Activated T-cell treated with anti-CD3 and anti-CD28 coated beads, Interleukin-2, amount 50 U/mL, for 4 hours (primary cell): ENCODE measurements around the gene HOXB7. TPM values are rescaled to one million over a fixed set of nuclear protein-coding genes. Genes with fewer than 3 reads are reported as not detected.

Source experiments
- ATAC-seq, 2 donors: fragments of 200-7000 bp; cut with Tn5 transposase; one replicate each; pipeline ENCODE4 v1.10.0; 2021
- DNase-seq: peaks from one replicate; pipeline ENCODE4 v3.0.0-alpha.2; 2020
- H3K27me3 Mint-ChIP-seq: one replicate; pipeline ENCODE4 v1.8.0; 2021; ENCODE audit warnings: low read depth, mixed read lengths
- H3K36me3 Mint-ChIP-seq: one replicate; pipeline ENCODE4 v1.8.0; 2022; ENCODE audit warnings: mixed read lengths; ENCODE audit not compliant: insufficient read depth
- H3K4me1 Mint-ChIP-seq: one replicate; pipeline ENCODE4 v1.8.0; 2021; ENCODE audit warnings: low read depth, mixed read lengths
- H3K4me3 Mint-ChIP-seq: one replicate; pipeline ENCODE4 v1.8.0; 2021; ENCODE audit warnings: mild to moderate bottlenecking, moderate library complexity, mixed read lengths
- H3K9me3 Mint-ChIP-seq: one replicate; pipeline ENCODE4 v1.8.0; 2021; ENCODE audit warnings: mixed read lengths
- total RNA-seq, 3 donors: library from RNA; stranded (reverse); gene quantifications; one replicate each; pipeline ENCODE4 v1.2.1, GENCODE V29; 2021

The HOXB7 gene
- total RNA-seq, 3 donors from 2014 or later = 0.18 to 0.43 (median 0.38) TPM

DNA sequence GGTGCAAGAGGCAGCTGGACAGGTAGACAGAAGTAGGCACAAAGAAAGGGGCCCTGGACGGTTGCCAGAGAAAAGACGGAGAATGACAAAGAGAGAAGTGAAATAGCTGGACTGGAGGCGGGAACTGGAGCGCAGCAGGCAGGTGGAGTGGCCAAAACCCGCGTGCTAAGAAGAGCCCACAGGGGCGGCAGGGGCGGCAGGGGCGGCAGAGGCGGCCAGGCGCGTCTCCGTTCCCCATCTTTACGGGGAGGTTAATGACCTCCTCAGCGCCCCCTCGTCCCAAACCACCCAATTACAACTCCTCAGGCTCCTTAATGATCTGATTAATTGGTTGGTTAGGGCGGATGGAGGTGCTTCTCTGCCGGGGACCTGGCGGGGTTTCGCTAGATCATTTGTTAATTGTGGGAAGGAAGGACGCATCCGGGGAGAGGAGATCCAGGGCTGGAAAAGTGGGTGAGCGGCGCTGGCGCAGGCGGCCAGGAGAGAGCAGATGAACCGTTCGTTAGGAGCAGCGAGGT, 30.8 kb upstream of the HOXB7 start:
- no peaks in the 10 kb centered on the region for H3K36me3 Mint-ChIP-seq
- H3K4me1 Mint-ChIP-seq = peaks cover 19% of the 10 kb centered on the region
- H3K4me3 Mint-ChIP-seq = no peak overlapping the region
- no peak for ATAC-seq
- no peaks in the 10 kb centered on the region for H3K9me3 Mint-ChIP-seq
- peaks cover 92% of the 10 kb centered on the region for H3K27me3 Mint-ChIP-seq
- DNase-seq = no peak

DNA sequence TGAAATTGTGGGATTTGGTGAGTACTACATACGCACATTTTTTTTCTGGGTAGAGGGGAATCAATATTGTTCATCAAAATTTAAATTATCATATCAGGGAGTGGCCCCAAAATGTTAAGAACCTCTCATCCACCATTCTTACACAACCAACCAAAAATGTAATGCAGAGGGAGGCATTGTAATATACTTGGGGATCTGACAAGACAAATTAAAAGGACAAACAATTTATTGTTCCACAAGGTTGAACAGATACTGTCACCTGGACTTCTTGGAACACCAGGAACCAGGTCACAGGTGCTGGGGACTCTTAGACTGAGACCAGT, 30.0 kb upstream of the HOXB7 start:
- ATAC-seq = no peak
- no peaks in the 10 kb centered on the region for H3K36me3 Mint-ChIP-seq
- H3K4me1 Mint-ChIP-seq = peaks cover 19% of the 10 kb centered on the region
- H3K9me3 Mint-ChIP-seq = no peaks in the 10 kb centered on the region
- no peak for DNase-seq
- peaks cover 94% of the 10 kb centered on the region for H3K27me3 Mint-ChIP-seq
- H3K4me3 Mint-ChIP-seq = no peak overlapping the region

DNA sequence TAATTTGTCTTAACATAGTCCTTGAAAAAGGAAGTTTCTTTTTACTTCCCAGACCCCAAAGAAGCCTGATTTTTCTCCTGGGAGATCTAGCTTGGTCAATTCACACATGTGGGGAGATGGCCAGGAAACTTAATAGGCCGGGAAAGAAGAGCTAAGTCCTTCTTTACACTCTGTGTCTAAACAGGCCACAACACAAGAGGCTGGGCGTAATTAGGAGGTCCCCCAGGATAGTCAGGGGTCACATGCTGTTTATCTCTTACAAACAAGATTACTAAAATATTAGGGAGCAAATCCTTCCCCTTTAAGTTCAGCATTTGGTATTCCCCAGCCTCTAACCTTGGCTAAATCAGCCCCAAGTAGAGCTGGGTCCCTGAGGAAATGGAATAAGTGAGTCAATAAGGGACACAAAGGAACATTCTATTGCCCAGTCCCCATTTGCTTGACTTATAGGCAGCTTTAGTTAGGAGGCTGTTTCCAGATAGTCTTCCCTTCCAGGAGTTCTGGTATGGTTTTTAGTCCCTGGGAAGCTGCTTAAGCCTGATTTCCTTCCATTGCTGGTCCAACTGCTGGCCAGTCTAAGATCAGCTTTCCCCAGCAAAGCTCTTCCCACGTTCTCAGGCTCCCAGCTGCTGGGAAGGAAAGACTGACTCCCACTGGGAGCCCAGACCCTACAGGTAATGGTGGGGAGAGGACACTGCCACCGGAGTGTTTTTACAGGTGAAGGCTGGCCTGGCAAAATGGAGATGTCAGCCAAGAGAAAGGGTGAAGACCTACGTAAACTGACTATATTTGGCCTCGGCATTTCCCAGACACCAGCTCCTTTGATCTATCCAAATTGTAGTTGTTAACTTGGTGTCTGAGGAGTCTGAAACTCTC, 29.4 kb upstream of the HOXB7 start:
- DNase-seq = no peak
- ATAC-seq = no peak
- H3K27me3 Mint-ChIP-seq = peaks cover 94% of the 10 kb centered on the region
- peaks cover 16% of the 10 kb centered on the region for H3K4me1 Mint-ChIP-seq
- H3K4me3 Mint-ChIP-seq = no peak overlapping the region
- H3K36me3 Mint-ChIP-seq = no peaks in the 10 kb centered on the region
- H3K9me3 Mint-ChIP-seq = no peaks in the 10 kb centered on the region

DNA sequence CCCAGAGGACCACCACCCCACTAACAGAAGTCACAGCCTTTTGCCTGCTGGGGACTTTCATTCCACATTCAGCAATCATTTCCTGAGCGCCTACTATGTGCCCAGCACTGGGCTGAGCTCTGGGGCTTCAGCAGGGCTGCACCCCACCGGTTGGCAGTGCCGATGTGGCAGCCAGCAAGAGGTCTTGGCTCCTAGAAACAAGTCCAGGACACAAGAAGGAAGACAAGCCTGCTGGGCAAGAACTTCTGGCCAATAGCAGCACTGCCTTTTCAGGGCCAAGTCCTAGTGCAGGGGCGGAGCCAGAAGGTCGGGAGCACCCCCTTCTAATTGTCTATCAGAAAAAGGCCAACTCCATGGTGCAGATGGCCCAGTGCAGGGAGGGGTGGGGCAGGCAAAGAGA, 28.3 kb upstream of the HOXB7 start:
- DNase-seq (no peak), ATAC-seq (no peak)
- Mint-ChIP-seq H3K27me3 (peaks cover 94% of the 10 kb centered on the region), H3K36me3 (no peaks in the 10 kb centered on the region), H3K9me3 (no peaks in the 10 kb centered on the region), H3K4me3 (no peak overlapping the region), H3K4me1 (peaks cover 18% of the 10 kb centered on the region)

DNA sequence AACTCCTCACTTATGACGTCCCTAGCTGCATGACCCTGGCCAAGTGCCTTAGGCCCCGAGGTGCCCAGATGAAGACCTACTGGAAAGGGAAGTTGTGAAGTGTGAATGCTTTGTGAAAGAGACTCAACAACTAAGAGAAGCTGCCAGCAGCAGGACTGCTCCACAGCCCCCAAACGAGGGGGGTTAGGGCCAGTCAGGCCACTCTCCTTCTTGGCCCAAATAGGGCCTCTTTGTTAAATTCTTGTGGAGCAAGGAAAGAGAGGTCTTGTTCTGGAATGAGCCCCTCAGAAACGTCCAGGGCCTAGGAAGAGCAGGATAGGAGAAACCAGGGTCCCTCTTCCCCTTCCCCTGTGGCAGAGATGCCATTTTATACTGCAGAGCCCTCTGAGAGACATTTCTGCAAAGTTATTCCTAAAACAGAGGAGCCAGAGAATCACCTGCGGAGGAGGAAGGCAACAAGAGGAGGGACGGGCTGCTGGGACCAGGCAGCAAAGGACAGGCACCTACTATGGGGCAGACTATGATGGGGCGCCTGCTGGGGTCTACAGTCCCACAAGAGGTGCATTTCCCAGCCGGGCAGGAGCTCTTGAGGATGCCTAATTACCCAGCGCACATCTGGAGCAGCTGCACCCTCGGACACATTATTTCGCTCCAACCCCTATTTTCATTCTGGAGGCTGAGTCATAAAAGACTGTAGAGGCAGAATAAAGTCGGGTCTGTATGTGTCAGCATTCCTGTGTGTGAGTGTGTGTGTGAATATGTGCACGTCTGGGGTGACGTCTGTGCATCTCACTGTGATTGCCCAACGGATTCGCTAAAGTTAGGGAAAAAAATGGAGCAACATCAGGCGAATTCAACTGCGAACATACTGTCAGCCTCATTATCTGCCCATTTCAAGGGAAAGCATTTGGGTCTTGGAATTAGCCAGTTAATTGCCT, 26.8 kb upstream of the HOXB7 start:
- H3K9me3 Mint-ChIP-seq = no peaks in the 10 kb centered on the region
- ATAC-seq = no peak

DNA sequence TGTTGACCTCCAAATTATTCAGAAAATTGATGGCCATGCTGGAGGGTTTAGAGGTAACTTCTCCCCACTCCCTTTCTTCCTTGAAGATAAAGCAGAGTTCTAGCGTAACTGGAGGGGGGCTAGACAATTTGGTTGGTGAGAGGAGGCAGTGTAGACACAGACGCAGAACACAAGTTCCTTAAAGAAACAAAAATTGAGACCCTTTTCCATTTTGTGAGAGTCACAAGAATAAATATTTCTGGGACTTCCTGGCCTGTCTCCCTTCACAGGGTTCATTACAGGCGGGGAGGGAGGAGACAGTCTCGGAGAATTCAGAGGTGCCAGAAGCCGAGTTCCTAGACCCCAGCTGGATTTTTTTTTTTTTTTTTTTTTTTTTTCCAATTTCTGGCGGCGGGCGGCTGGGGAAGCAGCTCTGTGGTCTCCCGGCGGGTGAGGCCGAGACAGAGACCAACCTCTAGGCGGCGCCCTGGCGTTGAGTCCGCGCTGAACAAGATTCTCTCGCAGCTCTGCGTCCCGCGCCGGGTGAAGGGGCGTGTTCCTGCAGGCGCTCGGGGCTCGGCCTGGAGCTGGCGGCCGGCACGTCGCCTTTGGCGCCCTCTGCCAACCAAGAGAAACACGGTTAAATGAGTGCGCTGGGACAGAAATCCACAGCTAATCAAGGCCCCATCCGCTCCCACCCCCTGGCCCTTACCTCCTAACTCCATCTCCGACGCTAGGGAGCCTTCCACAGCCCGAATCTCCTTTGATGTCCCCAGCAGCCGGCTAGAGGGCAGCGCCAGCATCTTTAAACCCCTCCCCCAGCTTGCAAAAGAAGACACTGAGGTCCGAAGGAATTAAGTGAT, 25.6 kb upstream of the HOXB7 start:
- peak; percentile 84 to 86 for ATAC-seq
- no peaks in the 10 kb centered on the region for H3K36me3 Mint-ChIP-seq
- H3K9me3 Mint-ChIP-seq = no peaks in the 10 kb centered on the region
- H3K4me3 Mint-ChIP-seq = no peak overlapping the region
- peak; percentile 66 for DNase-seq
- H3K27me3 Mint-ChIP-seq = peaks cover 90% of the 10 kb centered on the region
- H3K4me1 Mint-ChIP-seq = peaks cover 12% of the 10 kb centered on the region

More for the DNA sequence above, 26.8 kb upstream of the HOXB7 start:
- no peak overlapping the region for H3K4me3 Mint-ChIP-seq
- peaks cover 92% of the 10 kb centered on the region for H3K27me3 Mint-ChIP-seq
- no peaks in the 10 kb centered on the region for H3K36me3 Mint-ChIP-seq
- no peak for DNase-seq
- H3K4me1 Mint-ChIP-seq = peaks cover 20% of the 10 kb centered on the region

DNA sequence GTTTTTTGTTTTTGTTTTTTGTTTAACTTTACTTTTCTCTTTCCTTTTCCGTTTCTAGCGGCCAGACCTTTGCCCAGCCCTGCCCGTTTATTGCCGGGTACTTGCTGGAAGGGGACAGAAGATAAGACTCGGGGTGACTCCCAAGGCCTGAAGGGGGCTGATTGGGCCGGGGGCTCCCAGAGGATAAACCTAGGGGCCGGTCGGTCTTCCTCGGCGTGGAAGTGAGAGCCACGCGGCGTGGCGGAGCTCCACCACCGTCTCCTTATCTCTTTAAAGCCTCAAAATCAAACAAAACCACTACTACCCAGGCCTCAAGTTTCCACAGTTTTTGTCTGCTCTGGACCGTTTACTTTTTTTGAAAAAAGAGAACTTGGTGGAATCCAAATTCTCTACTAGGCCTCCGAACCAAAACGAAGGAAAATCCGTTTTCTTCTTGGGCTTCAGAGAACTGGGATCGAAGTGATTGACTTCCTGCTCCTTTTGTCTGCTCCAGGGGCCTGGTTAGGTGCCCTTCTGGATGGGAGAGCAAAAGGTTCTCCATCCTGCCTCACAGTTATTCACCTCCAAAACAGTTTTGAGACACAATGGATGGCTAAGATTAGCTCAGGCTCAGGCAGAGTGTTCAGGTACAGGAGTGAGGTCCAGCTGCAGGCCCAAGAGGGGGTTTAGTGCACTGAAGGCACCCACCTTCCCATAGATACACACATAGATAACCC, 23.8 kb upstream of the HOXB7 start:
- Mint-ChIP-seq H3K4me3 (peak overlapping the region; percentile 69), H3K4me1 (peaks cover 10% of the 10 kb centered on the region), H3K9me3 (no peaks in the 10 kb centered on the region), H3K27me3 (peaks cover 92% of the 10 kb centered on the region), H3K36me3 (no peaks in the 10 kb centered on the region)
- no peak for ATAC-seq
- DNase-seq = no peak

DNA sequence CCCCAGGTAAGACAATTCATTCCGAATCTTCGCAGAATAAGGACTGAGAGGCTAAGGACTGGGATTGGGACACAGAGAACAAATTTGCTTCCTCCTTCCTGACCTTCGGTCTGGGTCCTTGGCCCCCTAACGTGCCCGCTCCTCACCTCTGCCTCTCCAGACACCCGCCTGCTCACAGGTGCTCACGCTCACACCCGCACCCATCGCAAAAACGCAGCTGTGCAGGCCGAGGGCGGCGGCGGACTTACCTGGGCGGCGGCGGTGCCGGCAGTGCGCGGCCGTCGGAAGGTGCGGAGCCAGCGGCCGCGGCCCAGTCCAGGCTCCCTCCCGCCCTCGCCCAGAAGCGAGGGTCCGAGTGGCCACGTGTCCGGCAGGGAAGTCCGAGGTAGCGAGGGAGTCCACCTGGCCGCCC, 22.5 kb upstream of the HOXB7 start:
- H3K9me3 Mint-ChIP-seq = no peaks in the 10 kb centered on the region
- H3K27me3 Mint-ChIP-seq = peaks cover 94% of the 10 kb centered on the region
- H3K4me1 Mint-ChIP-seq = peaks cover 10% of the 10 kb centered on the region
- H3K36me3 Mint-ChIP-seq = no peaks in the 10 kb centered on the region
- DNase-seq = no peak
- no peak for ATAC-seq
- no peak overlapping the region for H3K4me3 Mint-ChIP-seq

DNA sequence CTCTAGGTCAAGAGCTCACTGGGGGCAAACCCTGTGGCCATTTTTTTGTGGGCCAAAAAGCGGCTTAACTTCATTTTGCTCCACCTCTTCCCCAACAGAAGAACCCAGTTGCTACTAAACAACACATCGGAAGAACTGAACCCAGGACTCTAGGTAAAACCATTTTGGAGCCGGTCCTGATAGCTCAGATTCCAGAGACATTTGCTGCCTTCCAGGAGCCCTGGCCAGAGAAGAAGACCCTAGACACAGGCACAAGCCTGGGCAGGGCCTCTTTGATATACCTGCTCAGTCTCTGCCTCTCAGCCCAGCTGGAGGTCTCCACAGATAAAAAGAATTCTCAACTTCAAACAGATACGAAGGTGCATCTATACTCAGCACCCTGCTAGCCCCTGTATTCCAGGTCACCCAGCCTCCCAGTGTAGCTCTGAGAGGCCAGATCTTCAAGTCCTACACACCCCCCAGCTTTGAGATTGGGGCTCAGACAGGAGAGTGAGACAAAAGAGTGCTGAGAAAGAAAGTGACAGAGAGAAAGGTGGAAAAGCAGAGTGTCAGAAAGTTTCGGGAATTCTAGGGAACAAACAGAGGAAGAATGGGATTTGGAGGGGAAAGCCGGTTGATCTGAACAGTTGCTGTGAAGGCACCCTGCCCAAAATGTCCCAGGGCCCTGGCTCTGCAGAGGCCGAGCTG, 21.9 kb upstream of the HOXB7 start:
- Mint-ChIP-seq H3K36me3 (no peaks in the 10 kb centered on the region), H3K4me1 (peaks cover 10% of the 10 kb centered on the region), H3K4me3 (peak overlapping the region; percentile 29), H3K27me3 (peaks cover 94% of the 10 kb centered on the region), H3K9me3 (no peaks in the 10 kb centered on the region)
- DNase-seq = no peak
- ATAC-seq = no peak

DNA sequence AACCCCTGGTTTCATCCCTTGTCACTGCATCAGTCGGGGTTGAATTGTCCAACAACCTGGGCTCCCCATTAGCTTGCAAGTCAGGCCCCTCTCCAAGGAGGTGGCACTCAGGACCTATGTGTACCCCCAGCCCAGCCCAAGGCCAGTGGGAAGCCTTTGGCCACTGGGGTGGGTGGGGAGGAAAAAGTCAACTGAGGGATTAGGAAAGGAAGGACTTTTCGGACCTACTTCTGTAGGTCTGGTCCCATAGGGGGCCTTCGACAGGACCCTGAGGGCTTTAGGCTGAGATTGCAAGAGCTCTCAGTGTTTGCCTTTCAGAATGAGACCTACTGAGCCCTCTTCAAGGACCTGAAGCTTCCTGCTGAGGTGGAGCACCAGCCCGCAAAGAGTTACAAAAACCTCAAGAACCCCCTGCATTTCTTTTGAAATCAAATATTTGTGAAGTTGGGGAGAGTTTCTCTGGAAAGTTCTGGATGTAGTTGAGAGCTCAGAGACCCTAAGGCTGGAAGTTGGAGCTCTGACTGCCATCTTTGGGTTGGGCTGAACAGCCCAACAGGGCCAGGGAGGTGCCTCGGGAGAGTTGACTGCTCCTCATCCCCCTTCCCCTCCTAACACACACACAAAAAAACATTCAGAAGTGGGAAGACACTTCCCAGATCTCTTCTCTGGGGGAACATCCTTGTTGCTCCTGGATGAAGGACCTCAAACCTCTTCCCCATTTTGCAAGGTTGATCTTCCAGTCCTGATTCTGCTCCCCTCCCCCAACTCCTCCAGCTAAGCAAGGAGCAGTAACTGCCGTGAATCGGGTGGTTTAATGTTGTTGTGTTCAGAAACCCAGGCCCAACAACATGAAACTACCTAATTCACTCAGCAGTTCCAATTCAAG, 21.1 kb upstream of the HOXB7 start:
- Mint-ChIP-seq H3K36me3 (no peaks in the 10 kb centered on the region), H3K27me3 (peaks cover 94% of the 10 kb centered on the region)

DNA sequence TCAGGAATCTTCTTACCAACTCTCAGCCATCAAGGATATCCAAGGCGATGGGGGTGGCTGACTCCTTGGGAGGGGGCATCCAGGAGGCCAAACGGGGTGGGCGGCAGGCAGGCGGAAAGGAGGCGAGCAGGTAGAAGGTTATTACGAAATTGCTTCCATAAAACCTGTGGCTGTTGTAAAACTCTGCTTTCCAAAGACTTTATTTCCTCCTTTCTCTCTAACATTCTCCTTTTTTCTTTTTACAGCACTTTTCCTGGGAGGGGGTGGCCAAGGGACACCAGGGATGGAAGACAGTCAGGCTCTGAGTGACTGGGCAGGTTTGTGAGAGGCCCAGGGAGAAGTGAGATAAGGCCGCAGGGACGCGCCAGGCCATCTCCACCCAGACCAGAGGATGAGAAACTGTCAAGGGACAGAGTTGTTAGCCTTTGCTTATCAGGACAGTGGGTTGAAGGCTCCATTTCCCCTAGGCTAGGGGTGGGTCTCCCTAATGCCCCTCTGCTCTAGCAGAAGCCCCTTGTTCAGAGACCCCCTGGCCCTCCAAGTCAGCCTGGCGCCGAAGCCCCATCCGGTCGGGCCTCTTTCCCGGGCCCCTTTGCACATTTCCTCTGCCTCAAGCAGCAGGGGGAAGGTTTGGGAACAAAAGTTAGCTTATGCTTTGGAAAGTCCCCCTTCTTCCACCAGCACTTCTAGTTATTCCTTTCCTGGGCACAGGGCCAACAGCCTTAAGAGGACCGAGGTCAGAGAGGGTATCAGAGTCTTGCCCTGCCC, 20.3 kb upstream of the HOXB7 start:
- no peak for ATAC-seq
- Mint-ChIP-seq H3K4me1 (peaks cover 10% of the 10 kb centered on the region), H3K4me3 (no peak overlapping the region), H3K27me3 (peaks cover 91% of the 10 kb centered on the region), H3K36me3 (no peaks in the 10 kb centered on the region), H3K9me3 (no peaks in the 10 kb centered on the region)
- no peak for DNase-seq

More for the DNA sequence above, 21.1 kb upstream of the HOXB7 start:
- ATAC-seq = no peak
- Mint-ChIP-seq H3K9me3 (no peaks in the 10 kb centered on the region), H3K4me3 (no peak overlapping the region), H3K4me1 (peaks cover 11% of the 10 kb centered on the region)
- no peak for DNase-seq
